HG03378 (cell line): ENCODE data around the gene RAD23B.
A peak's percentile ranks its signal among the peaks of the same experiment; 100 is the strongest.
"Not testable (repeated sequence)": the region's sequence is repeated elsewhere in the genome, so short reads cannot be mapped to it uniquely, and the experiment has no call there.

Experiments
- ATAC-seq: cut with Tn5 transposase; IDR thresholded peaks from one replicate; pipeline ENCODE4 v1.9.1; 2021; ENCODE audit warnings: mild to moderate bottlenecking, moderate library complexity; ENCODE audit not compliant: unreplicated experiment

Gene RAD23B

DNA sequence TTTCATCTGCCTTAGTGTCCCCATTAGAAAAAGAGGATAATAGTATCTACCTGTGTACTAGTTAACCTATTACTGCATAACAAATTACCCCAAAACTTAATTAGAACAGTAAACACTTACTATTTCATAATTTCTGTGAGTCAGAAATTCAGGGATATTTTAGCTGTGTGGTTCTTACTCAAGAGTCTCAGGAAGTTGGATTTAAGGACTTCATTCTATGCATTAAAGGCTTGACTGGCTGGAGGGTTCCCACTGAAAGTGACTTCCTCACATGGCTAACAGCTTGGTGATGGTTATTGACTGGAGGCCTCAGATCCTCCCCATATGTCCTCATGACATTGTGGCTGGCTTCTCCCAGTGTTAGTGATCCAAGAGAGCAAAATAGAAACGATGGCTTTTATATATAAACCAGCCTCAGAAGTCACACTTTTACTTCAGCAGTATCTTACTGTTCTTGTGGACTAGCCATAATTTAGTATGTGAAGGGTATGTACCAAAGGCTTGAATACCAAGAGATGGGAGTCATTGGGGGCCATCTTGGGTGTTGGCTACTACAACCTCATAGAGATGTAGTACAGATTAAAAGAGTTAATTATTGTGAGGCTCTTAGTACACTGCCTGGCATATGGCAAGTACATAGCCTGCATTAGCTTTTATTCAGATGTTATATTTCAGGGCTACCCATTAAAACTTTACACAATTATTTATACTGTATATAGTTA is 9.9 kb downstream of the RAD23B start:
- ATAC-seq, result no peak

DNA sequence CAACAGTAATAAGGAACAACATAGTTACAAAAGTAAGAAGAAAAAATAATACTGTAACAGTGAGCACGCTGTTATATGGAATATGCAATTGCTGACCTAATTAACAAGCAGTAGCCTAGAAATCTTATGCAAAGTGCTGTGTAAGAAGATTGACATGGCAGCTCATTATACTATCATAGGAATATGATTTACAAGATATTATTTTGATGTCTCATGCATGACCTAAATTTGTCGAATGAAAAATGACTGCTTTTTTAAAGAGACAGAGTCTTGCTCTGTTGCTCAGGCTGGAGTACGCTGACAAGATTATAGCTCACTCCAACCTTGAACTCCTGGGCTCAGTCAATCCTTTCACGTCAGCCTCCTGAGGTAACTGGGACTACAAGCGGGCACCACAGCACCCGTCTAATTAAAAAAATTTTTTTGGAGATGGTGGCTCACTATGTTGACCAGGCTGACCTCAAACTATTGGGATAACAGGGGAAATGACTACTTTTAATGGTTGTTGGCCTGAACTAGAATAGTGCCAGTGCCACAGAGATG is 10.5 kb downstream of the RAD23B start:
- ATAC-seq, result no peak

DNA sequence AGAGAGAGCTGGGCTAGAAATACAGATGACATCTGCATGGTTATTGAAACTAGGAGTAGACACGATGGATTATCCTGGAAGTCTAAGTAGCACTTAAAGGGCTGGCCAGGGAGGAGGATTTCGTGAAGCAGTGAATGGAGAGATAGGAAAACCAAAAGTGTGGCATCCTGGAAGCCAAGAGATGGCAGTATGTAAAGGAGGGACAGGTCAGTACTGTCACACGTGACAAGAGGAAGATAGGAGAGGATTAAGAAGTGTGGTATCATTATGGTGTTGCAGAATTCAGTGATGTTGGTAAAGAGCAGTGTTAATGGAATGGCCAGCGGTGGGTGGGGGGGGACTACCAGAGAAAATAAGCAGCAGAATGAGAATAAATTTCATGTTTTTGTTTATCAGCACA is 11.7 kb downstream of the RAD23B start:
- ATAC-seq, result no peak

DNA sequence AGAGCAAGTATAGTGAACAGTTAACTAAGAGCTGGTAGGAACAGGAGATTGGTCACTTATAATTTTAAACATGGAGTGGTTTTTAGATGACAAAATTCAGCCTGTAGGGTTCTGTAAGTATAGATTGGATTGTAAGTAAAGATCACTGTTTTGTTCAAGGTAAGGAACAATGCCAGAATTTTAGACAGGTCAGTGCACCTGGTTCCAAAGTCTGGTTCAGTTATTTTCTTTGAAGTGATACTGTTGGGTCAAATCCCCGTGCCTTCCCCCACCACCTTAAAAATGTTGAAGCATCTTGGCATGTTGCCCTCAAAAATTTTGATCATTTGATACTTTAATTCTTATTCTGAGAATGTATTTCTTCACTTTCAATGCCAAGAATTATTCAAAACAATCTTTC is 12.9 kb downstream of the RAD23B start:
- no peak for ATAC-seq

DNA sequence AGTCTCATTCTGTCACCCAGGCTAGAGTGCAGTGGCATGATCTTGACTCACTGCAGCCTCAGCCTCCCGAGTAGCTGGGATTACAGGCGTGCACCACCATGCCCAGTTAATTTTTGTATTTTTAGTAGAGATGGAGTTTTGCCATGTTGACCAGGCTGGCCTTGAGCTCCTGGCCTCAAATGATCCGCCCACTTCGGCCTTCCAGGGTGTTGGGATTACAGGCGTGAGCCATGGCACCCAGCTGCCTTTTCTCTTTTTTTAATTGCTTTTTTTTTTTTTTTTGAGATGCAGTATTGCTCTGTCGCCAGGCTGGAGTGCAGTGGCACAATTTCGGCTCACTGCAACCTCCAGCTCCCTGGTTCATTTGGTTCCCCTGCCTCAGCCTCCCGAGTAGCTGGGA is 13.5 kb downstream of the RAD23B start:
- ATAC-seq, result not testable (repeated sequence)

DNA sequence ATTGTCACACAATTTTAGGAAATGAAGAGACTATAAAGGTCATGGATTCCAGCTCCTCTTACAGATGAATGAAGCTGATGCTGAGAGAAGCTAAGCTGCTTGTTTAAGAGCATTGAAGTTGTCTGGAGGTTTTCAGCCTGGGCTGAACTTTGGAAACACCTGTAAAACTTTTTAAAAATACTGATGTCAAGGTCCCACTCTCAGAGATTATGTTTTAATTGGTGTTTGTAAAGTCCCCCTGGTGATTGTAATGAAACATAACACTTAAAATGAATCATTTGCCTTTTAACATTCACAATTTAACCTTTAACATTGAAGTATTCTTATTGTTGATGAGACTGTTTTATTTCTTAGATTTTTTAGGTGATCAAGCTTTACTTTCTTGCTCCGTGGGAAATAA is 16.4 kb downstream of the RAD23B start:
- ATAC-seq, result no peak

DNA sequence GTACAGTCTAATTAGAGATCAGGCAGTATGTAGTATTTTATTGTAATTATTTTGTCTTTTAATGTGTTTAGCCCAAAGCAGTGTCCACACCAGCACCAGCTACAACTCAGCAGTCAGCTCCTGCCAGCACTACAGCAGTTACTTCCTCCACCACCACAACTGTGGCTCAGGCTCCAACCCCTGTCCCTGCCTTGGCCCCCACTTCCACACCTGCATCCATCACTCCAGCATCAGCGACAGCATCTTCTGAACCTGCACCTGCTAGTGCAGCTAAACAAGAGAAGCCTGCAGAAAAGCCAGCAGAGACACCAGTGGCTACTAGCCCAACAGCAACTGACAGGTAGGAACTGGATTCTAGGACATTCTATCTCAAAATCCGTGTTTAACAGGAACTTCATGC is 23.2 kb downstream of the RAD23B start:
- no peak for ATAC-seq

DNA sequence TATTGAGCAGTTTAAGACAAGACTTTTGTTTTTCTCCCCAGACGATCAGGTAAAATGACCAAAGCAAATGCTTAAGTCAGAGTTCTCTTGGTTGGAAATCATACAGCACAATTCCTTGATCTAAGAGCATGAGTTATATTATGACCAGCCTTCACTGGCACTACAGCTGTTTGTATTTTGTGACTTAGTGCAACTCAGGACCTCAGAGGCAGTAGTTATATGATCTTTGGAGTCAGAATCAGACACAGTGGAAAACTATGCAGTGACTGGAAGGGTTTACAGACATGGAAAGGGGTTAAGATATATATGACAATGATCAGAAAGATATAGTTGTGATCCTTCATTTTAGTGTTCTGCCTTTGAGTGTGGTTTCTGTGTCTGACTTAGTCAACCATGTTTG is 24.3 kb downstream of the RAD23B start:
- no peak for ATAC-seq

DNA sequence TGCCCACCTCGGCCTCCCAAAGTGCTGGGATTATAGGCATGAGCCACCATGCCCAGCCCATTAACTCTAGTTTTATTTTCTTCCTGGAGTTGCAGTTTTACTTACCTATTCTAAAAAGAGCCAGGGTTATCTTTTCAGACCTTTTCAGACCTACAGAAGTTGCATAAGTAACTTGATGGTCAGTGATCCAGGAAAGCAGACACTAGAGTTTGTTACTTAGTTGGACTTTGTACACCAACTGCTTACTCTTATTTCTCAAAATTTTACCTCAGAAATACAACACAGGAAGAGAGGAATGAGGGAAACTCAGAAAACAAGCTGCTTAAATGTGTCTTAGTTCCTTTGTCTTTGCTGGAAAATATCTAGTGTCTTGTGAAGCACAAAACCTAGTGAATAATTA is 25.4 kb downstream of the RAD23B start:
- no peak for ATAC-seq

DNA sequence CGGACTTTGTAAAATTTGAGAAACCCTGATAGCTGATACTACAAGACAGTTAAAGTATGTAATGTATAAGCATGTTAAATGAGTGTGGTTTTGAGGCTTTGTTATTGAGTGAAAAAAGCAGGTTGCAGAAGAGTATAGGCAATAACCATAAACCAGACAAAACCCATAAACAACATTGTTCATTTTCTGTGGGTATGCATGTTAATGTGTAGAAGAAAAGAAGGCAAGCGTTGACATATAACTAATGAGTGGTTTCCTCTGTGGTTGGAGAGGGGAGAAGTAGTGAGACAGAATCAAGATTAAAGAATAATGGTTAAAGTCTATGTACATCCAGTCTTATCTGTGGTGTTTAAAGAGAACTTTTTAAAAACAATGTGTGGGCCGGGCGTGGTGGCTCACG is 26.2 kb downstream of the RAD23B start:
- ATAC-seq, result peak; percentile 86

DNA sequence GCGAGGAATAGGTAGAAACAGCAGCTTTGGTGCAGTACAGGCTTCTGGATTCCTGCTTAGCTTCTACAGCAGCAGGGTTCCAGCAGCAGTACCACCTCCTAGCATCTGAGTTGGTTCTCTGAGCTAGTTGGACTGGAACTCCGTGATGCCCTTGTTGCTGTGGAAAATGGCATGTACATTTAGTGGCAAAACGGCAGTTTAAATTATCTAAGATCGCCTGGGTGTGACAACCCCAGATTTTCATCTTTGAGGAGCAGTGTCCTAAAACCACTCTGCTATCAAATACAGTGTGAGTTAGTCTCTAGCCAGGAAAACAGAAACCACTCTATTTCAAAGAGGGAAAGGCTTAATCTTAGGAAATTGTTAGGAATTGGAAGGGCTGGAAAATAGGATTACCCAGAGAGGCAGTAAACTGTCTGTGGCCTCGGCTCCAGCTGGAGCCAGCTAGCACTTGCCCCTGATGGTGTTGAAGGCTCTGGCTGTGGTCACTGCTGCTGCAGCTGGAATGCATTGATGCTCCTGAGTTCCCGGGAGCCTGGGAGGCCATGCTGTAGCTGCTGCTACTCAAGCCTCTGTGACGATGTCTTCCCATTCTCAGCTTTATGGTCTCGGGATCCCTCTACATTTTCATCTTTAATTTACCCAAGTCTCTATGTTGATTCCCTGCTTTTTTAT is 29.4 kb downstream of the RAD23B start:
- no peak for ATAC-seq

DNA sequence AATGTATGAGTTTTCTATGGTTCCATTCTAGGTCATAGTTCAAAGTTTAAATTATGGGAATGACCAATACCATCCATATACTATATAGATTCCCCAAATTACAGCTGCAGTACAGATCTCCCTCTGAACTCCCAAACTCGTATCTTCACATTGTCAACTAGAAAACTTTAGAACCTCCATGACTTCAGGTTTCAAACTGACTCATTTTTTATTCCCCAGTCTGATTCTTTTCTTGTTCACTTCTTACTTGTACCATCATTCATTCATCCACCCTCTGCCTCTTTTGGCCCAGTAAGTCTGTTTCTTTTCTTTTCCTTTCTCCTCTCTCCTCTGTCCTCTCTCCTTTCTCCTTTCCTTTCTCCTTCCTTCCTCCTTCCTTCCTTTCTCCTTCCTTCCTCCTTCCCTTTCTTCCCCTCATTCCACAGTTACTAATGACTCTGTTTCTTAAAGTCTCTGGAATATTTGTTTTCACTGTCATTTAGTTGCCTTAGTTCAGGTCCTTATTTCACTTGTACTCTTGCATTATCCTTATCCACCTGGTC is 30.5 kb downstream of the RAD23B start:
- ATAC-seq, result no peak

DNA sequence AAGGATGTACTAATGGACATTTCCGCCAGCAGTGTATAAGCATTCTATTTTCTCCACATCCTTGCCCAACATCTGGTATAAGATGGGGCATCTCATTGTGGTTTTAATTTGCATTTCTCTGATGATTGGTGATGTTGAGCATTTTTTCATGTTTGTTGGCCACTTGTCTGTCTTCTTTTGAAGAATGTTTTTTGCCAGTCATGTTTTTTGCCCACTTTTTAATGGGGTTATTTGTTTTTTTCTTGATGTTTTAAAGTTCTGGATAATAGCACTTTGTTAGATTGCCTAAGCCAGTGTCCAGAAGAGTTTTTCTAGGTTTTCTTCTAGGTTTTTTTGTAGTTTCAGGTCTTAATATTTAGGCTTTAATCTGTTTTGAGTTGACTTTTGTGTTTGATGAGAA is 31.7 kb downstream of the RAD23B start:
- ATAC-seq, result no peak

DNA sequence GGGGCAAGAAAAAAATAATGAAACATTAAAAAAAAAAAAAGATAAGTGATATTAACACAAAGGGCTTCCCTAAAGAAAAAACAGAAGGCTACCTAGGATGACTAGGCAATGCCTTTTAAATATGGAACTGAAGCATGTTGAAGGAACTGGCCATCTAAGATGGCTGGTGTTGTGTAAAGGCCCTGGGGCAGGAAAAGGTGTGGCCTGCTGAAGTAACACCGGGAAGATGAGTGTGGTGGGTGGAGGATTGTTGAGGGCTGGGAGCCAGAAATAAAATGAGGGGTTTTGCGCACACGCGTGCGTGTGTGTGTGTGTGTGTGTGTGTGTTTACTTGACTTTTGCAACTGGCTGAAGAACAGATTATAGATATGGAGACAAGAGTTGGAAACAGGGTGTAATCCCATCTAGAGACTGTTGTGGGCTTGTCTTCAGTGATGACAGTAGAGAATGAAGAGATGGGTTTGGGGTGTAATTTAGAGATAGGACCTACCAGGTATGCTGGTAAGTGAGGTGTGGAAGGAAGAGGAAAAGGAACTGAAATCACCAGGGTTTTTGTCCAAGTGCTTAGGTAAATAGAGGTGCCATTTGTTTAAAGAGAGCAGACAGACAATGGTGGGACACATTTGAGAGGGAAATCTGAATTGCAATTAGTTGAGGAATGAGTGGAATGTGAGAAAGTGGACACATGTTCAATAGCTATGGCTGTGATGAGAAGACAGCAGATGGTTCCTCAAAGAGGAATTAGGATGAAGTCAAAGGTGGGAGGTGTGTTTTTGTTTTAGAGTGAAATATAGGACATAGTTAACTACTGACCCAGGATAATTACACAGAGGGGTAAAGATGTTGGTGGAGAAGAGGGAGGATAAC is 33.9 kb downstream of the RAD23B start:
- no peak for ATAC-seq

DNA sequence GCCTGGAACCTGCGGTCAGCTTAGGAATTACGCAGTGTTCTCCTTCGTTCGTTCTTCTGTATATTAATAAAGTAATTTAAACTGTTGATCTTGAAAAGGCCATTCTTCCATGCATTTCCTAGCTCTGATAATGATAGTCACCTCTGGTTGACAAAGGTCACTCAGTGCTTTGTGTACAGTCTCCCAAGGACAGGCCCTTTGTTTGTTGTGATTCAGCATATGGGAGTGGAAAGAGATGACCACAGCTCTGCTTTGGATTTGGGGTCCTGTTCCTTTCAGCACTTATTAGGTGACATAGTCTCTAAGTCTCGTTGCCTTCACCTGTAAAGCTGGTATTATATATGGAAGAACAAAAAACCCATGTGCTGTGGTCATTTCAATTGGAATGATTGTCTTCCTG is 39.6 kb downstream of the RAD23B start:
- ATAC-seq, result no peak

DNA sequence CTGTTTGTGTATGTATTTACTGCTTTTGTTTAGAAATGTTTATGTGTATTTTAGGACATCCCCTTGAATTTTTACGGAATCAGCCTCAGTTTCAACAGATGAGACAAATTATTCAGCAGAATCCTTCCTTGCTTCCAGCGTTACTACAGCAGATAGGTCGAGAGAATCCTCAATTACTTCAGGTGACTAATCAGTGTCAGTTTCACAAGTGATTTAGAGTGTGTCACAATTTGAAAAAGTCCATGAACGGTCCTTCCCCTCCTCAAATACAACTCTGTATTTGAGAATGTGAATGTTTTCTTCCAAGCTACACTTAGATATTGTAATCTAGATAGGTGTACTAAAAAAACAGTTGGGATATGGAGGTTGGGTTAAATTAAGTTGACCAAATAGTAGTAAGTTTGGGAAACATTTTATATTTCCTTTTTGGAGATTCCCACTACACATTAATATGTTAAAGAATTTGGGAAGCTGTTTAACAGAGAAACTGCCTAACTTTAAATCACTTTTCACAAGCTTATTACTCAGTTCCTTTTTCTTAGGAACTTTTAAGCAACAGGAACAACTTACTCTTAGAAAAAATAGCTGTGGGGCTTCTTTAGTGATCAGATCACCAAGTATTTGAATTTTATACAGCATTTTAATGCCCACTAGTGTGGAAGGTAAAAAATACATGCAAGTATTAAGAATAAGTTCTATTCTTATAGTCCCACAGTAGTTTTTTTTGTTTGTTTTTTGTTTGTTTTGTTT is 40.9 kb downstream of the RAD23B start:
- no peak for ATAC-seq

DNA sequence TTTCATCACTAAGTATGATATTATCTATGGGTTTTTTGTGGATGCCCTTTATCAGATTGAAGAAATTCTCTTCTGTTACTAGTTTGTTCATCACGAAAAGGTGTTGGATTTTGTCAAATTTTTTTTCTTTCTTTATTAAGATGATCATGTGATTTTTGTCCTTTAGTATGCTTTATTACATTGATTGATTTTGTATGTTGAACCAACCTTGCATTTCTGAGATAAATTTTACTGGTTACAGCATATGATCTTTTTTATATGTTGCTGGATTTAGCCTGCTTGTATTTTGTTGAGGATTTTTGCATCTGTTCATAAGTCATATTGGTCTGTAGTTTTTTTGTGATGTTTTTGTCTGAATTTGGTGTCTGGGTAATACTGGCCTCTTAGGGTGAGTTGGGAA is 42.8 kb downstream of the RAD23B start:
- ATAC-seq, result no peak

DNA sequence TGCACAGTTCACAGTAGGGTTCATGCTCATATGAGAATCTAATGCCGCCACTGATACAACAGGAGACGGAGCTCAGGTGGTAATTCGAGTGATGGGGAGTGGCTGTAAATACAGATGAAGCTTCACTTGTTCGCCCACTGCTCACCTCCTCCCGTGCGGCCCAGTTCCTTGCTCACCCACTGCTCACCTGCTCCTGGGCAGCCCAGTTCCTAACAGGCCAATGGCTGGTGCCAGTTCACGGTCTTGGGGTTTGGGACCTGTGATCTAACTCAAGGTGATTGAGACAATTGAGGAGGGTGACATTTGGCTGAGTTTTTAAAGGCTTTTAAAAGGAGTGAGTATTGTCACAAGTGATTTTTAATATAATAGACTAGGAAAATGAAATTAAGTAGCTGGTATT is 45.4 kb downstream of the RAD23B start:
- no peak for ATAC-seq

DNA sequence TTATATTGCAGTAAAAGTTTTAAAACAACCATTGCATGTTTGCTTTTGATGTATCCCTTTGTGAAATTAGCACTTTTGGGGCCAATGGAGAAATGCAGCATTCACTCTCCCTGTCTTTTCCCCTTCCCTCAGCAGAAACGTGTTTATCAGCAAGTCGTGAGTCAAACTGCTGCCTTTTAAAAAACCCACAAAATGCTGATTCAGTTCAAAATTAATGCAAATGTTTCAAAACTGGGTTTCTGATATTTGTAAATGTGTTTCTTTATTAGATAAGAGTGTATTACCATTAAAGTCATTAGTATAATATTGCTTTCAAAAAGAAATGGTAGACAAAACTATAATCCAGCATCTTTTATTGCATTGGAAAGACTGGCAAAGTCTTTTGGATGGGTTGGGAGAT is 47.3 kb downstream of the RAD23B start:
- ATAC-seq, result no peak

DNA sequence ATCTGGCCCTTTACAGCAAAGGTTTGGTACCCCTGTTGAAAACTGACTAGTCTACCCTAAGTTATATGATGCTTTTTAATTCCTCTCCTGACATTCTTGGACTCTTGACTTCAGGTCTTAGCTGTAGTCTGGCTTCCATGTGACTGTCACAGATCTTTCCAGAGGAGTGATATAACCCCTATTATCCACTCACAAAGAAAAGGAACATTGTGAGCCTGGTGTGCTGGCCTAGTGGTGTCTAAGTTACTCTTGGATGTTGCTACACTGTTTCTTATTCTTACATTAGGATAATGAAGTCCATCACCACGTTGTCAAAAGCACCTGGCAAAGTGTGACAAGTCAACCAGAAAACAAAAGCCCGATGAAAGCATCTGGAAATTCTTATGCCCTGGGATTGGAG is 49.8 kb downstream of the RAD23B start:
- ATAC-seq, result no peak

DNA sequence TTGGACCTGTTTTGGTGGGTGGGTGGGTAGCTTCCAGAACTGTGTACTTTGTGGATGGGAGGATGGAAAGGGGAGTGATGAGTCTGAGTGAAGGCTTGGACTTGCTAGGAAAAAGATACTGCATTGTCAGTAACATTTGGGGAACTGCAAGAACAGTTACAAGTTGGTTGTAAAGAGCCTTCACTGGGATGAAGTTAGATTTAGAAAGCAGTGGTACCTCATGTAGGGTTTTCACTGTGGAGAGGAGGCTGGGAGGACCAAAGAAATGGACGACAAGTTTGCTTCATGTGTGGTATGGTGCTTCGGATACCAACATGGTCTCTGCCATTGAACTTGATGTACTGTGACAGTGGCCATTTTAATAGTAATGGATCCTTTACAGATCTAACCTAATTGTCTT is 50.3 kb downstream of the RAD23B start:
- ATAC-seq, result no peak
